H1 (cell line): Measurements from ENCODE around the gene SPATA31E1. TPM values are rescaled to one million over a fixed set of nuclear protein-coding genes. Genes with fewer than 3 reads are reported as not detected.

Experiments used
- CTCF ChIA-PET: fragments of 300-600 bp; sonication (Branson Sonifier 250); formaldehyde crosslinking; loops from one replicate; lab custom pipeline; 2021; ENCODE audit not compliant: partially characterized antibody; lab: Charles Lee
- POLR2A ChIA-PET: fragments of 300-600 bp; sonication (Branson Sonifier 250); formaldehyde crosslinking; loops from one replicate; lab custom pipeline; 2021; ENCODE audit warnings: inconsistent platforms; ENCODE audit not compliant: partially characterized antibody; lab: Charles Lee
- DNase-seq, 2 experiments: peaks; one replicate each; pipeline versions ENCODE4 v3.0.0 to v3.0.0-alpha.2; 2010 to 2022; ENCODE audit warnings: low spot score in 2 of 2, low read depth in 1 of 2, mixed read lengths in 1 of 2
- FAIRE-seq: peaks from 2 replicates; lab custom pipeline; 2011; peaks lifted over from hg19 to GRCh38; lab: Jason Lieb, UNC
- H2AFZ ChIP-seq: 2 replicates; pipeline ENCODE4 v1.8.1; 2012; ENCODE audit warnings: low read length, inconsistent platforms
- H2AK5ac ChIP-seq: 2 replicates; pipeline ENCODE4 v1.6.1; 2013; ENCODE audit warnings: low read depth, low read length
- H2BK120ac ChIP-seq: replicated peaks from 2 replicates; pipeline ENCODE3; 2013; ENCODE audit warnings: low read depth, low read length, inconsistent platforms
- H2BK12ac ChIP-seq: 2 replicates; pipeline ENCODE4 v1.6.1; 2013; ENCODE audit warnings: low read depth, low read length
- H2BK15ac ChIP-seq: 2 replicates; pipeline ENCODE4 v1.6.1; 2013; ENCODE audit warnings: low read length
- H2BK20ac ChIP-seq: 2 replicates; pipeline ENCODE4 v1.6.1; 2013; ENCODE audit warnings: low read length
- H2BK5ac ChIP-seq: 2 replicates; pipeline ENCODE4 v1.6.1; 2013; ENCODE audit warnings: low read depth, low read length
- H3K14ac ChIP-seq: 2 replicates; pipeline ENCODE4 v1.6.1; 2013; ENCODE audit warnings: inconsistent platforms; ENCODE audit not compliant: insufficient read length
- H3K18ac ChIP-seq: 2 replicates; pipeline ENCODE4 v1.6.1; 2013; ENCODE audit warnings: low read length; ENCODE audit errors: extremely low read depth
- H3K23ac ChIP-seq: 2 replicates; pipeline ENCODE4 v1.6.1; 2013; ENCODE audit warnings: inconsistent platforms; ENCODE audit not compliant: insufficient read length
- H3K23me2 ChIP-seq: 2 replicates; pipeline ENCODE4 v1.6.1; 2013; ENCODE audit warnings: low read depth, low read length
- H3K27ac ChIP-seq: 2 replicates; pipeline ENCODE4 v1.6.1; 2011; ENCODE audit warnings: low read depth, low read length, inconsistent platforms
- H3K27me3 ChIP-seq, 4 experiments: replicated peaks in 1 of 4; 1 replicate in 1 of 4; 2 replicates in 3 of 4; pipeline versions ENCODE4 v1.6.1 to v1.8.1; 2011 to 2013; ENCODE audit warnings: low read length in 3 of 4, mild to moderate bottlenecking in 3 of 4, inconsistent platforms in 2 of 4, mixed read lengths in 2 of 4, moderate library complexity in 1 of 4; ENCODE audit not compliant: control insufficient read depth in 3 of 4, insufficient read depth in 3 of 4; ENCODE audit errors: extremely low read depth in 1 of 4
- H3K36me3 ChIP-seq, 4 experiments: 2 replicates each; pipeline versions ENCODE4 v1.6.1 to v1.8.1; 2011 to 2013; ENCODE audit warnings: mild to moderate bottlenecking in 4 of 4, low read length in 3 of 4, moderate library complexity in 2 of 4, control low read depth in 1 of 4, inconsistent platforms in 1 of 4; ENCODE audit not compliant: insufficient read depth in 4 of 4, control insufficient read depth in 2 of 4
- H3K4ac ChIP-seq: replicated peaks from 2 replicates; pipeline ENCODE3; 2013; ENCODE audit warnings: low read length, low read depth, mixed read lengths, inconsistent platforms; ENCODE audit not compliant: insufficient read length
- H3K4me1 ChIP-seq, 4 experiments: replicated peaks in 1 of 4; 1 replicate in 1 of 4; 2 replicates in 3 of 4; pipeline versions ENCODE4 v1.6.1 to v1.8.1; 2011 to 2013; ENCODE audit warnings: low read length in 3 of 4, inconsistent platforms in 2 of 4, mixed read lengths in 1 of 4; ENCODE audit not compliant: insufficient read depth in 4 of 4, control insufficient read depth in 3 of 4
- H3K4me2 ChIP-seq, 2 experiments: 2 replicates each; pipeline versions ENCODE4 v1.6.1 to v1.8.1; 2011 to 2013; ENCODE audit warnings: low read depth in 2 of 2, low read length in 2 of 2, control low read depth in 1 of 2, inconsistent platforms in 1 of 2, mild to moderate bottlenecking in 1 of 2; ENCODE audit not compliant: insufficient read depth in 1 of 2
- H3K4me3 ChIP-seq, 4 experiments: fragments of 200-600, 300-600 bp in 1 of 4; sonication (generic), shearing (Covaris generic), sonication (Bioruptor Twin) in 1 of 4; 2 replicates each; pipeline versions ENCODE4 v1.5.1 to v1.8.1; 2011 to 2016; ENCODE audit warnings: low read length in 4 of 4, low read depth in 3 of 4, control low read depth in 2 of 4, inconsistent platforms in 2 of 4, mild to moderate bottlenecking in 2 of 4, mixed read lengths in 1 of 4, moderate library complexity in 1 of 4; ENCODE audit not compliant: insufficient read depth in 2 of 4; ENCODE audit errors: extremely low read depth in 1 of 4
- H3K56ac ChIP-seq: replicated peaks from 2 replicates; pipeline ENCODE3; 2013; ENCODE audit warnings: low read depth, mild to moderate bottlenecking, mixed read lengths, low read length, inconsistent platforms; ENCODE audit not compliant: insufficient read length
- H3K79me1 ChIP-seq: 2 replicates; pipeline ENCODE4 v1.6.1; 2013; ENCODE audit warnings: low read depth, low read length, control low read depth
- H3K79me2 ChIP-seq, 2 experiments: 2 replicates each; pipeline versions ENCODE4 v1.6.1 to v1.8.1; 2012 to 2013; ENCODE audit warnings: low read length in 2 of 2, mild to moderate bottlenecking in 2 of 2, inconsistent platforms in 1 of 2; ENCODE audit not compliant: insufficient read depth in 2 of 2, control insufficient read depth in 1 of 2
- H3K9ac ChIP-seq, 4 experiments: replicated peaks in 1 of 4; 1 replicate in 1 of 4; 2 replicates in 3 of 4; pipeline versions ENCODE4 v1.6.1 to v1.8.1; 2011 to 2013; ENCODE audit warnings: low read depth in 3 of 4, low read length in 3 of 4, control low read depth in 2 of 4, mild to moderate bottlenecking in 2 of 4, moderate library complexity in 2 of 4, inconsistent platforms in 1 of 4; ENCODE audit errors: extremely low read depth in 1 of 4
- H3K9me3 ChIP-seq, 2 experiments: 2 replicates each; pipeline versions ENCODE4 v1.6.1 to v1.8.1; 2012 to 2013; ENCODE audit warnings: mild to moderate bottlenecking in 2 of 2, moderate library complexity in 2 of 2, control low read depth in 1 of 2, inconsistent platforms in 1 of 2, low read depth in 1 of 2, low read length in 1 of 2, mixed read lengths in 1 of 2; ENCODE audit not compliant: insufficient read depth in 2 of 2
- H4K20me1 ChIP-seq, 2 experiments: replicated peaks in 1 of 2; 2 replicates each; pipeline versions ENCODE3 to v1.8.1; 2011 to 2013; ENCODE audit warnings: inconsistent platforms in 2 of 2, low read length in 2 of 2, mild to moderate bottlenecking in 1 of 2; ENCODE audit not compliant: insufficient read depth in 2 of 2, control insufficient read depth in 1 of 2
- H4K5ac ChIP-seq: 2 replicates; pipeline ENCODE4 v1.6.1; 2013; ENCODE audit warnings: low read length, low read depth, mixed read lengths, inconsistent platforms; ENCODE audit not compliant: insufficient read length
- H4K8ac ChIP-seq: 2 replicates; pipeline ENCODE4 v1.8.0; 2013; ENCODE audit warnings: mild to moderate bottlenecking, moderate library complexity, low read length, inconsistent platforms; ENCODE audit not compliant: insufficient read depth; ENCODE audit errors: extremely low read depth
- H4K91ac ChIP-seq: replicated peaks from 2 replicates; pipeline ENCODE3; 2013; ENCODE audit warnings: low read length, mixed read lengths, inconsistent platforms; ENCODE audit not compliant: insufficient read length
- KDM5A ChIP-seq: fragments of 200-600 bp; IDR thresholded peaks from 2 replicates; pipeline ENCODE4 v1.7.1; 2012; ENCODE audit warnings: mild to moderate bottlenecking, low read length, inconsistent platforms, mixed read lengths
- RAD21 ChIP-seq, 2 experiments: IDR thresholded peaks in 1 of 2; conservative IDR thresholded peaks in 1 of 2; 2 replicates each; pipeline ENCODE4 v1.6.1; 2011; ENCODE audit warnings: low read depth in 2 of 2, low read length in 2 of 2, improper control_type of control experiment in 1 of 2, inconsistent platforms in 1 of 2, mild to moderate bottlenecking in 1 of 2, moderate library complexity in 1 of 2
- SRF ChIP-seq: IDR thresholded peaks from 2 replicates; pipeline ENCODE4 v1.6.1; 2011; ENCODE audit warnings: mild to moderate bottlenecking, low read depth, low read length, moderate library complexity
- SUZ12 ChIP-seq: fragments of 200-600 bp; sonication (generic); IDR thresholded peaks from 2 replicates; pipeline ENCODE4 v1.6.1; 2012; ENCODE audit warnings: mild to moderate bottlenecking, inconsistent platforms, low read length, moderate library complexity, mixed read lengths
- YY1 ChIP-seq: IDR thresholded peaks from 2 replicates; pipeline ENCODE4 v1.6.1; 2011; ENCODE audit warnings: low read depth, mild to moderate bottlenecking, low read length
- WGBS, 2 experiments: shearing (Covaris generic) in 1 of 2; methylation state at CpG; one replicate each; pipeline versions ENCODE4 v1.1.6 to v1.1.7; 2013 to 2015; ENCODE audit warnings: low lambda C conversion rate in 2 of 2, mixed read lengths in 2 of 2, inconsistent platforms in 1 of 2, low coverage in 1 of 2, missing lambda C conversion rate in 1 of 2; ENCODE audit not compliant: insufficient replicate concordance in 2 of 2, insufficient coverage in 1 of 2, insufficient read length in 1 of 2; ENCODE audit errors: extremely low coverage in 1 of 2, missing lambda C conversion rate in 1 of 2; 5-methylcytosine and 5-hydroxymethylcytosine counted together
- polyA plus RNA-seq, 7 experiments: library from polyadenylated mRNA; depleted of rRNA in 3 of 7; stranded (reverse) in 5 of 7; unstranded in 2 of 7; fragments of >200 nt in 5 of 7; fragments of 200-250 nt in 2 of 7; gene quantifications; 1 replicate in 5 of 7; 2 replicates in 1 of 7; 4 replicates in 1 of 7; pipeline versions ENCODE4 v1.2.1 to v1.2.3, GENCODE V29; 2011 to 2013; ENCODE audit warnings: missing spikeins in 2 of 7, mixed read lengths in 2 of 7
- total RNA-seq: library from RNA; stranded (reverse); fragmentation: NEBNext Ultra II Directional; extraction: Animal tissue kit (Norgen Biotek cat#: 25700); gene quantifications from 2 replicates; pipeline ENCODE4 v1.2.1, GENCODE V29; 2021
- TF ChIP-seq, protein P1 (sequence below), 3 experiments: IDR thresholded peaks; 1 replicate in 2 of 3; 2 replicates in 1 of 3; pipeline versions ENCODE4 v1.5.1 to v1.6.1; 2011; ENCODE audit warnings: low read length in 3 of 3, mild to moderate bottlenecking in 3 of 3, inconsistent platforms in 2 of 3, low read depth in 1 of 3, moderate library complexity in 1 of 3; ENCODE audit not compliant: insufficient read depth in 1 of 3; ENCODE audit errors: control extremely low read depth in 1 of 3

Gene SPATA31E1
- total and polyA plus RNA-seq, 2 of the 8 experiments (the other 6 are each of a cell fraction or from before 2014, with no cell fraction given): 0.05 to 0.09 TPM

DNA sequence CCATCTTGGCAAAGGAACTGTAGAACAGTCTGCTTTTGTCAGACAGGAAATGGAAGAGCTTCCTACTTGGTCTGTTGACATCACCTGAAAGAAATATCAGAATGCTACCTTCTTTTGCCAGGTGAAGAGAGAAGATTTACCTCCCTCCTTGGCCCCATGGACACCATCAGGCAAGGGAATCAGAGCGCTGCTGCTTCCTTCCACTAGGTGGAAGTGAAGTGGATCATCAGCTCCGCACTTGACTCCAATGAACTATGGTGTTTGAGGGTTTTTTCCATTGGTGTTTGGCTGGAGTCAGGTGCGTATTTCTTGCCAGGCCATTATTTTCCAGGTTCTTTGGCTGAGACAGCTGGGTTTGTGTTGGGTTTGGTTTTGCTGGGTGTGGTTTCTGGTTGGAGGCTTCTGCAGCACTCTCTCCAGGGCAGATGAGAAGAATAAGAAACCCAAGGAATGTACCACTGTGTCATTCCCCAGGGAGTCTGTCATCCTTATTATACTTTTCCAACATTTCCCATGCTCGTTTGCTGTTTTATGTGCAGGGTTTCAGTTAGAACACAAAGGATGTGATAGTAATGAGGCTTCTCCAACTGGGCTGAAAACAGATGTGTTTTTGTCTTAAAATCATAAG lies 12.4 kb downstream of the SPATA31E1 start:
- H2BK20ac ChIP-seq: no peak overlapping the region
- ChIA-PET CTCF (interaction anchor here (0.6 to 2.0 kb wide), 6 partner anchors 9 to 66 kb away, joined by 3 to 15 read pairs (median 4); partner anchors contain the start of gene SPATA31E1), POLR2A (no interaction called here)
- no peak overlapping the region for H2BK12ac ChIP-seq
- no peak overlapping the region for H3K23ac ChIP-seq
- no peak overlapping the region for H3K4me2 ChIP-seq
- H2AFZ ChIP-seq: peak overlapping the region; percentile 57; the same call in 1 of the 2 replicates
- DNase-seq (peak in 1 of 2 experiments; percentile 43), FAIRE-seq (peak; percentile 48)
- H2BK5ac ChIP-seq: no peak overlapping the region
- H3K23me2 ChIP-seq: no peaks in the 10 kb centered on the region
- H2BK15ac ChIP-seq: no peak overlapping the region
- H3K14ac ChIP-seq: no peak overlapping the region
- no peak overlapping the region for H3K9ac ChIP-seq
- no peak overlapping the region for H2AK5ac ChIP-seq
- no peaks in the 10 kb centered on the region for H3K79me1 ChIP-seq
- no peaks in the 10 kb centered on the region for H3K4me1 ChIP-seq
- TF ChIP-seq, protein P1, sequence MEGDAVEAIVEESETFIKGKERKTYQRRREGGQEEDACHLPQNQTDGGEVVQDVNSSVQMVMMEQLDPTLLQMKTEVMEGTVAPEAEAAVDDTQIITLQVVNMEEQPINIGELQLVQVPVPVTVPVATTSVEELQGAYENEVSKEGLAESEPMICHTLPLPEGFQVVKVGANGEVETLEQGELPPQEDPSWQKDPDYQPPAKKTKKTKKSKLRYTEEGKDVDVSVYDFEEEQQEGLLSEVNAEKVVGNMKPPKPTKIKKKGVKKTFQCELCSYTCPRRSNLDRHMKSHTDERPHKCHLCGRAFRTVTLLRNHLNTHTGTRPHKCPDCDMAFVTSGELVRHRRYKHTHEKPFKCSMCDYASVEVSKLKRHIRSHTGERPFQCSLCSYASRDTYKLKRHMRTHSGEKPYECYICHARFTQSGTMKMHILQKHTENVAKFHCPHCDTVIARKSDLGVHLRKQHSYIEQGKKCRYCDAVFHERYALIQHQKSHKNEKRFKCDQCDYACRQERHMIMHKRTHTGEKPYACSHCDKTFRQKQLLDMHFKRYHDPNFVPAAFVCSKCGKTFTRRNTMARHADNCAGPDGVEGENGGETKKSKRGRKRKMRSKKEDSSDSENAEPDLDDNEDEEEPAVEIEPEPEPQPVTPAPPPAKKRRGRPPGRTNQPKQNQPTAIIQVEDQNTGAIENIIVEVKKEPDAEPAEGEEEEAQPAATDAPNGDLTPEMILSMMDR (IDR thresholded peaks at IDR 0.05; ENCODE audit: control extremely low read depth in 1 of 3, insufficient read depth in 1 of 3, low read depth in 1 of 3, low read length in 3 of 3): peak; percentile 49 to 67 (median 54)
- 0 out of 2 replicates have a peak, but pooled peaks have one; percentile 22 for TF ChIP-seq YY1
- no peak for TF ChIP-seq SUZ12
- TF ChIP-seq SRF: no peak
- TF ChIP-seq RAD21 (IDR thresholded peaks at IDR 0.05 in 1 of 2, conservative IDR thresholded peaks at IDR 0.05 in 1 of 2; ENCODE audit: low read depth in 2 of 2, low read length in 2 of 2): peak; percentile 31 to 43
- TF ChIP-seq KDM5A: no peak
- H3K9me3 ChIP-seq: no peaks in the 10 kb centered on the region
- no peaks in the 10 kb centered on the region for H3K27me3 ChIP-seq
- no peak overlapping the region for H4K8ac ChIP-seq
- no peak overlapping the region for H3K27ac ChIP-seq
- H4K5ac ChIP-seq: no peak overlapping the region
- H3K4me3 ChIP-seq: no peak overlapping the region
- no peaks in the 10 kb centered on the region for H3K79me2 ChIP-seq
- no peak overlapping the region for H3K56ac ChIP-seq
- no peaks in the 10 kb centered on the region for H4K20me1 ChIP-seq
- H3K18ac ChIP-seq: no peak overlapping the region
- H3K4ac ChIP-seq: no peak overlapping the region
- no peak overlapping the region for H4K91ac ChIP-seq
- no peaks in the 10 kb centered on the region for H3K36me3 ChIP-seq
- H2BK120ac ChIP-seq: no peak overlapping the region
- 74% methylated on average over 4 of the region's 4 CpGs; no CpG with 5 or more reads in 1 of the 2 experiments for WGBS, 2 experiments
